Measurements from ENCODE around the gene NNT.

DNA sequence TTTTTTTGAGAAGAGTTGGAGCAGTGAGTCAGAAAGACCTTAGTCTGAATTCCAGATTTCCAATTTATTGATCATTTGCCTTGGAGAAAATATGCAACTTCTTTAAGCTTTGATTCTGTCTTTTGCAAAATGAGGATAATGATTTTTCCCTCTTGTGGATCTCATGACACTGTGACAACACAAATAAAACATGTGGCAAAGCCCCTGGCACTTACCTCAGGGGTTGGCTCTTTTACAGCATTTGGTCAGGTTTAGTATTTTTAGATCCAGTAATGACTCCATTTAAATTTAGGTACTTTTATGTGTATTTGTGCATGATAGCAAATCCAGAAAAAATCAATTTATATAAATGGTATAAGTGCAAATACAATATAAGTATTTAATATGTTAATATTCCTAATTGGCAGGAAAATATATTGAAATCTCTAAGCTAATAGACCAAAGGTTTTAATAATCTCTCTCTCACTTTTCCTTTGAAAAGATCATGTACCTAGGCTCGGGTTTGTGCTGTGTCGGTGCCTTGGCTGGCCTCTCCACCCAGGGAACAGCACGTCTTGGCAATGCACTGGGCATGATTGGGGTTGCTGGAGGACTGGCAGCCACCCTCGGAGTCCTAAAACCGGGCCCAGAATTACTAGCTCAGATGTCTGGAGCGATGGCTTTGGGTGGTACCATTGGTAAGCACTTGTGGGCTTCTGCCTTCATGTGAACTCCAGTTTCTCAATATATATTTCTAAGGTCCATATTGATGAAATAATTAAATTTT, 49.7 kb downstream of the NNT start:
- TF ChIP-seq ELF4 (CRISPR knock-in tag; IDR thresholded peaks at IDR 0.05) (no peak), ZNF561 (CRISPR knock-in tag; conservative IDR thresholded peaks at IDR 0.05) (no peak), SETDB1 (IDR thresholded peaks at IDR 0.05; ENCODE audit: low read length) (no peak), ZNF354B (CRISPR knock-in tag; IDR thresholded peaks at IDR 0.05) (no peak), TEAD1 (CRISPR knock-in tag; IDR thresholded peaks at IDR 0.05) (no peak), SRF (CRISPR knock-in tag; IDR thresholded peaks at IDR 0.05) (no peak), CBFA2T3 (IDR thresholded peaks at IDR 0.05) (no peak), ETV1 (tag; conservative IDR thresholded peaks at IDR 0.05; ENCODE audit: low read depth) (no peak), HNRNPLL (IDR thresholded peaks at IDR 0.05; ENCODE audit: low read depth, low read length, poor library complexity, severe bottlenecking) (no peak)
- TF ChIP-seq, protein P1, sequence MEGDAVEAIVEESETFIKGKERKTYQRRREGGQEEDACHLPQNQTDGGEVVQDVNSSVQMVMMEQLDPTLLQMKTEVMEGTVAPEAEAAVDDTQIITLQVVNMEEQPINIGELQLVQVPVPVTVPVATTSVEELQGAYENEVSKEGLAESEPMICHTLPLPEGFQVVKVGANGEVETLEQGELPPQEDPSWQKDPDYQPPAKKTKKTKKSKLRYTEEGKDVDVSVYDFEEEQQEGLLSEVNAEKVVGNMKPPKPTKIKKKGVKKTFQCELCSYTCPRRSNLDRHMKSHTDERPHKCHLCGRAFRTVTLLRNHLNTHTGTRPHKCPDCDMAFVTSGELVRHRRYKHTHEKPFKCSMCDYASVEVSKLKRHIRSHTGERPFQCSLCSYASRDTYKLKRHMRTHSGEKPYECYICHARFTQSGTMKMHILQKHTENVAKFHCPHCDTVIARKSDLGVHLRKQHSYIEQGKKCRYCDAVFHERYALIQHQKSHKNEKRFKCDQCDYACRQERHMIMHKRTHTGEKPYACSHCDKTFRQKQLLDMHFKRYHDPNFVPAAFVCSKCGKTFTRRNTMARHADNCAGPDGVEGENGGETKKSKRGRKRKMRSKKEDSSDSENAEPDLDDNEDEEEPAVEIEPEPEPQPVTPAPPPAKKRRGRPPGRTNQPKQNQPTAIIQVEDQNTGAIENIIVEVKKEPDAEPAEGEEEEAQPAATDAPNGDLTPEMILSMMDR (IDR thresholded peaks at IDR 0.05 in 2 of 3, conservative IDR thresholded peaks at IDR 0.05 in 1 of 3; ENCODE audit: insufficient read depth in 2 of 3, low read depth in 1 of 3, low read length in 3 of 3) = no peak
- TF ChIP-seq, protein P2, sequence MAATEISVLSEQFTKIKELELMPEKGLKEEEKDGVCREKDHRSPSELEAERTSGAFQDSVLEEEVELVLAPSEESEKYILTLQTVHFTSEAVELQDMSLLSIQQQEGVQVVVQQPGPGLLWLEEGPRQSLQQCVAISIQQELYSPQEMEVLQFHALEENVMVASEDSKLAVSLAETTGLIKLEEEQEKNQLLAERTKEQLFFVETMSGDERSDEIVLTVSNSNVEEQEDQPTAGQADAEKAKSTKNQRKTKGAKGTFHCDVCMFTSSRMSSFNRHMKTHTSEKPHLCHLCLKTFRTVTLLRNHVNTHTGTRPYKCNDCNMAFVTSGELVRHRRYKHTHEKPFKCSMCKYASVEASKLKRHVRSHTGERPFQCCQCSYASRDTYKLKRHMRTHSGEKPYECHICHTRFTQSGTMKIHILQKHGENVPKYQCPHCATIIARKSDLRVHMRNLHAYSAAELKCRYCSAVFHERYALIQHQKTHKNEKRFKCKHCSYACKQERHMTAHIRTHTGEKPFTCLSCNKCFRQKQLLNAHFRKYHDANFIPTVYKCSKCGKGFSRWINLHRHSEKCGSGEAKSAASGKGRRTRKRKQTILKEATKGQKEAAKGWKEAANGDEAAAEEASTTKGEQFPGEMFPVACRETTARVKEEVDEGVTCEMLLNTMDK (IDR thresholded peaks at IDR 0.05; ENCODE audit: borderline replicate concordance, insufficient read depth, low read depth, low read length, poor library complexity, severe bottlenecking) = no peak

All from K562 (cell line).